Liver (tissue), 9 donors: ENCODE measurements around the gene KNCN. TPM values are rescaled to one million over a fixed set of nuclear protein-coding genes. Genes with fewer than 3 reads are reported as not detected.

Experiments
- DNase-seq: peaks from one replicate; pipeline ENCODE4 v3.0.0-alpha.2; 2017; ENCODE audit warnings: low spot score
- H3K27ac ChIP-seq, 2 donors: one replicate each; pipeline ENCODE4 v1.7.0; 2013; ENCODE audit warnings: inconsistent platforms in 2 of 2, low read length in 2 of 2, control low read depth in 1 of 2, low read depth in 1 of 2, mild to moderate bottlenecking in 1 of 2
- H3K27me3 ChIP-seq, 4 donors: one replicate each; pipeline versions ENCODE4 v1.6.1 to v1.7.0; 2013; ENCODE audit warnings: low read length in 3 of 4, inconsistent platforms in 1 of 4, mild to moderate bottlenecking in 1 of 4, moderate library complexity in 1 of 4; ENCODE audit not compliant: control insufficient read depth in 4 of 4, insufficient read depth in 4 of 4
- H3K36me3 ChIP-seq, 4 donors: one replicate each; pipeline versions ENCODE4 v1.6.1 to v1.7.0; 2013; ENCODE audit warnings: low read length in 3 of 4, mild to moderate bottlenecking in 3 of 4, low read depth in 1 of 4, moderate library complexity in 1 of 4; ENCODE audit not compliant: control insufficient read depth in 4 of 4, insufficient read depth in 3 of 4
- H3K4me1 ChIP-seq, 4 donors: one replicate each; pipeline versions ENCODE4 v1.6.1 to v1.7.0; 2013; ENCODE audit warnings: low read length in 3 of 4, mild to moderate bottlenecking in 3 of 4, moderate library complexity in 1 of 4; ENCODE audit not compliant: control insufficient read depth in 4 of 4, insufficient read depth in 4 of 4
- H3K4me3 ChIP-seq, 3 donors: one replicate each; pipeline versions ENCODE4 v1.6.1 to v1.7.0; 2013; ENCODE audit warnings: low read length in 3 of 3, control low read depth in 1 of 3, low read depth in 1 of 3, mild to moderate bottlenecking in 1 of 3
- H3K9ac ChIP-seq, 2 donors: one replicate each; pipeline ENCODE4 v1.7.0; 2013; ENCODE audit warnings: low read length in 2 of 2, mild to moderate bottlenecking in 2 of 2, moderate library complexity in 2 of 2, control low read depth in 1 of 2, low read depth in 1 of 2
- H3K9me3 ChIP-seq, 4 donors: one replicate each; pipeline versions ENCODE4 v1.6.1 to v1.7.0; 2013; ENCODE audit warnings: low read length in 3 of 4; ENCODE audit not compliant: control insufficient read depth in 4 of 4
- EGR1 ChIP-seq, 2 donors: IDR thresholded peaks; 2 replicates each; pipeline ENCODE4 v1.6.1; 2016 to 2018; ENCODE audit warnings: antibody characterized with exemption in 2 of 2, low read depth in 2 of 2
- FOXA1 ChIP-seq: IDR thresholded peaks from 2 replicates; pipeline ENCODE4 v1.6.1; 2016; ENCODE audit warnings: antibody characterized with exemption
- FOXA2 ChIP-seq: IDR thresholded peaks from 2 replicates; pipeline ENCODE4 v1.6.1; 2016; ENCODE audit warnings: antibody characterized with exemption
- GABPA ChIP-seq, 2 donors: IDR thresholded peaks in 1 of 2; conservative IDR thresholded peaks in 1 of 2; 2 replicates each; pipeline ENCODE4 v1.6.1; 2016; ENCODE audit warnings: antibody characterized with exemption in 2 of 2, mild to moderate bottlenecking in 1 of 2, moderate library complexity in 1 of 2
- HNF4A ChIP-seq, 2 donors: conservative IDR thresholded peaks; 2 replicates each; pipeline ENCODE4 v1.6.1; 2016; ENCODE audit warnings: antibody characterized with exemption in 2 of 2, mild to moderate bottlenecking in 2 of 2
- HNF4G ChIP-seq: IDR thresholded peaks from 2 replicates; pipeline ENCODE4 v1.6.1; 2016; ENCODE audit warnings: antibody characterized with exemption
- JUND ChIP-seq, 2 donors: IDR thresholded peaks; 2 replicates each; pipeline ENCODE4 v1.6.1; 2016; ENCODE audit warnings: antibody characterized with exemption in 2 of 2
- NR2F2 ChIP-seq: IDR thresholded peaks from 2 replicates; pipeline ENCODE4 v1.6.1; 2016; ENCODE audit warnings: antibody characterized with exemption
- RAD21 ChIP-seq, 2 donors: IDR thresholded peaks; 2 replicates each; pipeline ENCODE4 v1.6.1; 2016; ENCODE audit warnings: antibody characterized with exemption in 2 of 2, mild to moderate bottlenecking in 2 of 2
- RXRA ChIP-seq, 2 donors: IDR thresholded peaks; 2 replicates each; pipeline ENCODE4 v1.6.1; 2017 to 2018; ENCODE audit warnings: antibody characterized with exemption in 2 of 2, mild to moderate bottlenecking in 1 of 2
- SP1 ChIP-seq: IDR thresholded peaks from 2 replicates; pipeline ENCODE4 v1.6.1; 2018; ENCODE audit warnings: antibody characterized with exemption, mild to moderate bottlenecking
- TAF1 ChIP-seq: conservative IDR thresholded peaks from 2 replicates; pipeline ENCODE4 v1.6.1; 2016; ENCODE audit warnings: antibody characterized with exemption, mild to moderate bottlenecking
- WGBS: extraction: QIAGEN DNeasy Blood & Tissue Kit; methylation state at CpG from one replicate; pipeline ENCODE4 v1.1.7; 2013; 5-methylcytosine and 5-hydroxymethylcytosine counted together
- polyA plus RNA-seq, 2 donors: library from polyadenylated mRNA; stranded (reverse) in 1 of 2; unstranded in 1 of 2; fragments of 200-250 nt in 1 of 2; fragments of >200 nt in 1 of 2; fragmentation: Nextera tagmentation in 1 of 2; extraction: Ambion mirVana in 1 of 2; gene quantifications; one replicate each; pipeline versions ENCODE4 v1.2.1 to v1.2.3, GENCODE V29; 2013 to 2015
- total RNA-seq, 2 donors: library from RNA; depleted of rRNA; stranded (reverse); fragments of >200 nt; gene quantifications; one replicate each; pipeline ENCODE4 v1.2.3, GENCODE V29; 2014
- TF ChIP-seq, protein P1 (sequence below): IDR thresholded peaks from 2 replicates; pipeline ENCODE4 v1.6.1; 2016; ENCODE audit warnings: antibody characterized with exemption
- TF ChIP-seq, protein P2 (sequence below): fragments of 150-350 bp; IDR thresholded peaks from 2 replicates; pipeline ENCODE4 v1.5.1; 2017; ENCODE audit warnings: improper control_type of control experiment, low read depth, low read length; ENCODE audit not compliant: missing input control
- TF ChIP-seq, protein P3 (sequence below): IDR thresholded peaks from 2 replicates; pipeline ENCODE4 v1.6.1; 2016; ENCODE audit warnings: antibody characterized with exemption
- donor health status: healthy.
- donor health status: healthy.
- donor health status: healthy.
- donor health status: healthy.
- donor health status: healthy.

Gene KNCN
- total and polyA plus RNA-seq, 4 donors, result not detected

DNA sequence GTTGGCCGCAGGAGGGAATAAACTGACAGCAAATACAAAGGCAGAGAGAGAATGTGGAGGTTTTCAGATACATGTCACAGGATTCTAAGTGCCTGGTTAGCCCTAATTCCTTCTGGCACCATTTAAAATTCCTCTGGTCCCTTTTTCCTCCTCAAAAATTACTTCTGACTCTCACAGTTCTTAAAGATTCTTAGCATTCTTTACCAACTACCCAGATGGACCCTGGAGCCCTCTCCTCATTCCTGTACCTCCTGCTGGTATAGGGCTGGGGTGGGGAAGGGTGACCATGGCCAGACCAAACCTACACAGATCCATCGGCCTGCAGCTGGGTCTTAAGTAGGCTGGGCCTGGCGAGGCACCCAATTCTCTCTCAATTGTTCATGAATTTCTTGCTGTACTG is 45.4 kb upstream of the KNCN start:
- 97% methylated on average over 3 of the region's 3 CpGs for WGBS
- H3K9ac ChIP-seq, result no peak overlapping the region
- TF ChIP-seq HNF4A (conservative IDR thresholded peaks at IDR 0.05), result no peak
- no peak for TF ChIP-seq FOXA1
- TF ChIP-seq, protein P1, sequence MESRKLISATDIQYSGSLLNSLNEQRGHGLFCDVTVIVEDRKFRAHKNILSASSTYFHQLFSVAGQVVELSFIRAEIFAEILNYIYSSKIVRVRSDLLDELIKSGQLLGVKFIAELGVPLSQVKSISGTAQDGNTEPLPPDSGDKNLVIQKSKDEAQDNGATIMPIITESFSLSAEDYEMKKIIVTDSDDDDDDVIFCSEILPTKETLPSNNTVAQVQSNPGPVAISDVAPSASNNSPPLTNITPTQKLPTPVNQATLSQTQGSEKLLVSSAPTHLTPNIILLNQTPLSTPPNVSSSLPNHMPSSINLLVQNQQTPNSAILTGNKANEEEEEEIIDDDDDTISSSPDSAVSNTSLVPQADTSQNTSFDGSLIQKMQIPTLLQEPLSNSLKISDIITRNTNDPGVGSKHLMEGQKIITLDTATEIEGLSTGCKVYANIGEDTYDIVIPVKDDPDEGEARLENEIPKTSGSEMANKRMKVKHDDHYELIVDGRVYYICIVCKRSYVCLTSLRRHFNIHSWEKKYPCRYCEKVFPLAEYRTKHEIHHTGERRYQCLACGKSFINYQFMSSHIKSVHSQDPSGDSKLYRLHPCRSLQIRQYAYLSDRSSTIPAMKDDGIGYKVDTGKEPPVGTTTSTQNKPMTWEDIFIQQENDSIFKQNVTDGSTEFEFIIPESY, result no peak
- no peak for TF ChIP-seq EGR1 (IDR thresholded peaks at IDR 0.05; ENCODE audit: low read depth in 2 of 2)
- no peak for TF ChIP-seq GABPA (IDR thresholded peaks at IDR 0.05 in 1 of 2, conservative IDR thresholded peaks at IDR 0.05 in 1 of 2)
- no peak for TF ChIP-seq JUND (IDR thresholded peaks at IDR 0.05)
- H3K36me3 ChIP-seq, result peaks cover 11 to 20% (median 16%) of the 10 kb centered on the region in 4 donors
- no peak for DNase-seq
- H3K27ac ChIP-seq, result no peak overlapping the region
- H3K4me3 ChIP-seq, result no peak overlapping the region
- no peaks in the 10 kb centered on the region for H3K27me3 ChIP-seq
- no peaks in the 10 kb centered on the region for H3K9me3 ChIP-seq
- H3K4me1 ChIP-seq, result no peaks in the 10 kb centered on the region

DNA sequence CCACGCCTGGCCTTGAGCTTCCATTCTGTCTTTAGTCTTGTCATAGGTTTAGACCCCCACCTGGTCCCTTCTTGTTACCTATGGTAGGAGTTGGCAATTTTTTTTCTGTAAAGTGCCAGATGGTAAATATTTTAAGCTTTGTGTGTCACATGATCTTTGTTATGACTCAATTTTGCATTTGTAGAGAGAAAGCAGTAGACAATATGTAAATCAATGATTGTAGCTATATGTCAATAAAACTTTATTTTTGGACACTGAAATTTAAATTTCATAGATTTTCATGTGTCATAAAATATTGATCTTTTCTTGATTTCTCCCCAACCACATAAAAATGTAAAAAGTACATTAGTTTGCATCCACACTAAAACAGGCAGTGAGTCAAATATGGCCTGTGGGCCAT is 44.6 kb upstream of the KNCN start:
- Histone ChIP-seq H3K4me3 (no peak overlapping the region), H3K9ac (no peak overlapping the region), H3K4me1 (no peaks in the 10 kb centered on the region), H3K27ac (no peak overlapping the region), H3K27me3 (no peaks in the 10 kb centered on the region), H3K36me3 (peaks cover 12 to 27% (median 22%) of the 10 kb centered on the region in 4 donors), H3K9me3 (no peaks in the 10 kb centered on the region)
- no peak for DNase-seq
- 100% methylated on average over 1 of the region's 1 CpG for WGBS
- TF ChIP-seq, protein P2, sequence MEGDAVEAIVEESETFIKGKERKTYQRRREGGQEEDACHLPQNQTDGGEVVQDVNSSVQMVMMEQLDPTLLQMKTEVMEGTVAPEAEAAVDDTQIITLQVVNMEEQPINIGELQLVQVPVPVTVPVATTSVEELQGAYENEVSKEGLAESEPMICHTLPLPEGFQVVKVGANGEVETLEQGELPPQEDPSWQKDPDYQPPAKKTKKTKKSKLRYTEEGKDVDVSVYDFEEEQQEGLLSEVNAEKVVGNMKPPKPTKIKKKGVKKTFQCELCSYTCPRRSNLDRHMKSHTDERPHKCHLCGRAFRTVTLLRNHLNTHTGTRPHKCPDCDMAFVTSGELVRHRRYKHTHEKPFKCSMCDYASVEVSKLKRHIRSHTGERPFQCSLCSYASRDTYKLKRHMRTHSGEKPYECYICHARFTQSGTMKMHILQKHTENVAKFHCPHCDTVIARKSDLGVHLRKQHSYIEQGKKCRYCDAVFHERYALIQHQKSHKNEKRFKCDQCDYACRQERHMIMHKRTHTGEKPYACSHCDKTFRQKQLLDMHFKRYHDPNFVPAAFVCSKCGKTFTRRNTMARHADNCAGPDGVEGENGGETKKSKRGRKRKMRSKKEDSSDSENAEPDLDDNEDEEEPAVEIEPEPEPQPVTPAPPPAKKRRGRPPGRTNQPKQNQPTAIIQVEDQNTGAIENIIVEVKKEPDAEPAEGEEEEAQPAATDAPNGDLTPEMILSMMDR, result no peak

DNA sequence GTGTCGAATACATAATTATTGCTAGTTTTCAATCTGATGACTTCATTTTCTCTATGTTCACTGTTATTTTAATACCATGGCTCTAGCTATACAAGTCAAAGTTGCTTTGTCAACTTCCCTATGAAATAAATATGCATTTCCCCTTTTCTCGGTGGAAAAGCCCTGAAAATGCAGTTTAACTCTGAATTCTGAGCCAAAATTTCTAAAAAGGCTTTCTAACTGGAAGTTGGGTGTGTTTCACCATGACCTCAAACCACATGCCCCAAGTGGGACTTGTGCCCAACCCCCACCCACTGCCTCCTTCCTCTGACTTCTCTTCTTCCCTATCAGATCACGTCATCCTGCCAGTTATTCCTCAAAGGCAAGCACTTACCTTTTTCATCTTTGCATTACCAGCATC is 43.7 kb upstream of the KNCN start:
- H3K27ac ChIP-seq, result peak overlapping the region in 1 of 2 donors; percentile 46
- 76% methylated on average over 3 of the region's 3 CpGs for WGBS
- TF ChIP-seq SP1 (no peak), RXRA (IDR thresholded peaks at IDR 0.05) (no peak), HNF4A (conservative IDR thresholded peaks at IDR 0.05) (no peak), GABPA (IDR thresholded peaks at IDR 0.05 in 1 of 2, conservative IDR thresholded peaks at IDR 0.05 in 1 of 2) (no peak), TAF1 (no peak), RAD21 (IDR thresholded peaks at IDR 0.05) (no peak), FOXA2 (no peak), HNF4G (no peak), EGR1 (IDR thresholded peaks at IDR 0.05; ENCODE audit: low read depth in 2 of 2) (no peak), NR2F2 (no peak)
- TF ChIP-seq, protein P3, sequence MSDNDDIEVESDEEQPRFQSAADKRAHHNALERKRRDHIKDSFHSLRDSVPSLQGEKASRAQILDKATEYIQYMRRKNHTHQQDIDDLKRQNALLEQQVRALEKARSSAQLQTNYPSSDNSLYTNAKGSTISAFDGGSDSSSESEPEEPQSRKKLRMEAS, result no peak
- no peaks in the 10 kb centered on the region for H3K27me3 ChIP-seq
- H3K9me3 ChIP-seq, result no peaks in the 10 kb centered on the region
- peaks cover 13 to 36% (median 30%) of the 10 kb centered on the region in 4 donors for H3K36me3 ChIP-seq
- H3K4me3 ChIP-seq, result no peak overlapping the region
- DNase-seq, result no peak
- H3K4me1 ChIP-seq, result no peaks in the 10 kb centered on the region
- no peak overlapping the region for H3K9ac ChIP-seq
